SK-N-SH treated with all-trans-retinoic acid at 6 μM for 48 hours (cell line): ENCODE measurements around the gene ZNF256.
A peak's percentile ranks its signal among the peaks of the same experiment; 100 is the strongest.

Experiments used
- ATAC-seq: fragments of 200-7000 bp; cut with Tn5 transposase; 3 replicates; pipeline ENCODE4 v1.9.1; 2020; ENCODE audit warnings: mild to moderate bottlenecking, moderate library complexity
- BACH2 ChIP-seq: fragments of 250-450 bp; sonication (Bioruptor Pico); IDR thresholded peaks from 2 replicates; pipeline ENCODE4 v1.9.0; 2021; ENCODE audit warnings: mild to moderate bottlenecking, borderline replicate concordance
- CSDC2 ChIP-seq: fragments of 250-450 bp; sonication (Bioruptor Pico); IDR thresholded peaks from 2 replicates; pipeline ENCODE4 v1.5.0; 2020; ENCODE audit warnings: mild to moderate bottlenecking, moderate library complexity
- ESRRG ChIP-seq: fragments of 250-450 bp; sonication (Bioruptor Pico); IDR thresholded peaks from 2 replicates; pipeline ENCODE4 v1.6.1; 2021; ENCODE audit warnings: mild to moderate bottlenecking
- ISL1 ChIP-seq: fragments of 250-450 bp; sonication (Bioruptor Pico); IDR thresholded peaks from 2 replicates; pipeline ENCODE4 v2.1.2; 2022; ENCODE audit warnings: mild to moderate bottlenecking, moderate library complexity
- OSR1 ChIP-seq: fragments of 250-450 bp; sonication (Bioruptor Pico); IDR thresholded peaks from 2 replicates; pipeline ENCODE4 v1.8.0; 2022; ENCODE audit warnings: moderate library complexity, mild to moderate bottlenecking, inconsistent platforms
- PPARA ChIP-seq: fragments of 250-450 bp; sonication (Bioruptor Pico); IDR thresholded peaks from 2 replicates; pipeline ENCODE4 v1.5.0; 2020; ENCODE audit warnings: mild to moderate bottlenecking, borderline replicate concordance
- RARB ChIP-seq: fragments of 250-450 bp; sonication (Bioruptor Pico); IDR thresholded peaks from 2 replicates; pipeline ENCODE4 v1.8.0; 2021; ENCODE audit warnings: mild to moderate bottlenecking, moderate library complexity
- SNAI2 ChIP-seq: fragments of 250-450 bp; sonication (Bioruptor Pico); IDR thresholded peaks from 2 replicates; pipeline ENCODE4 v1.5.0; 2020; ENCODE audit warnings: mild to moderate bottlenecking, moderate library complexity
- TCF4 ChIP-seq: fragments of 250-450 bp; sonication (Bioruptor Pico); IDR thresholded peaks from 2 replicates; pipeline ENCODE4 v1.8.0; 2021; ENCODE audit warnings: mild to moderate bottlenecking, moderate library complexity, borderline replicate concordance
- TOX ChIP-seq: fragments of 250-450 bp; sonication (Bioruptor Pico); IDR thresholded peaks from 2 replicates; pipeline ENCODE4 v1.8.0; 2021; ENCODE audit warnings: mild to moderate bottlenecking, moderate library complexity, borderline replicate concordance
- ZC3H10 ChIP-seq: fragments of 250-450 bp; sonication (Bioruptor Pico); IDR thresholded peaks from 2 replicates; pipeline ENCODE4 v1.5.1; 2021; ENCODE audit warnings: mild to moderate bottlenecking, moderate library complexity
- ZFP3 ChIP-seq: fragments of 250-450 bp; sonication (Bioruptor Pico); IDR thresholded peaks from 2 replicates; pipeline ENCODE4 v1.5.0; 2020; ENCODE audit warnings: mild to moderate bottlenecking, moderate library complexity
- ZFP30 ChIP-seq: fragments of 450-650 bp; formaldehyde crosslinking; IDR thresholded peaks from 2 replicates; pipeline ENCODE4 v1.5.0; 2022; ENCODE audit warnings: mild to moderate bottlenecking, moderate library complexity
- ZNF565 ChIP-seq: fragments of 450-650 bp; formaldehyde crosslinking; conservative IDR thresholded peaks from 2 replicates; pipeline ENCODE4 v1.5.0; 2020; ENCODE audit warnings: low read depth, mild to moderate bottlenecking, moderate library complexity
- ZNF70 ChIP-seq: fragments of 450-650 bp; formaldehyde crosslinking; IDR thresholded peaks from 2 replicates; pipeline ENCODE4 v1.5.0; 2020; ENCODE audit warnings: mild to moderate bottlenecking, moderate library complexity
- TF ChIP-seq, protein P1 (sequence below): fragments of 250-450 bp; sonication (Bioruptor Pico); IDR thresholded peaks from 2 replicates; pipeline ENCODE4 v1.5.0; 2020; ENCODE audit warnings: mild to moderate bottlenecking, moderate library complexity
- TF ChIP-seq, protein P2 (sequence below): fragments of 250-450 bp; sonication (Bioruptor Pico); IDR thresholded peaks from 2 replicates; pipeline ENCODE4 v1.8.0; 2020; ENCODE audit warnings: mild to moderate bottlenecking, moderate library complexity, borderline replicate concordance
- TF ChIP-seq, protein P3 (sequence below): fragments of 250-450 bp; sonication (Bioruptor Pico); IDR thresholded peaks from 2 replicates; pipeline ENCODE4 v1.8.0; 2021; ENCODE audit warnings: low read depth, mild to moderate bottlenecking, moderate library complexity, borderline replicate concordance
- TF ChIP-seq, protein P4 (sequence below): fragments of 250-450 bp; sonication (Bioruptor Pico); IDR thresholded peaks from 2 replicates; pipeline ENCODE4 v1.5.1; 2021; ENCODE audit warnings: mild to moderate bottlenecking, moderate library complexity

Gene ZNF256

DNA sequence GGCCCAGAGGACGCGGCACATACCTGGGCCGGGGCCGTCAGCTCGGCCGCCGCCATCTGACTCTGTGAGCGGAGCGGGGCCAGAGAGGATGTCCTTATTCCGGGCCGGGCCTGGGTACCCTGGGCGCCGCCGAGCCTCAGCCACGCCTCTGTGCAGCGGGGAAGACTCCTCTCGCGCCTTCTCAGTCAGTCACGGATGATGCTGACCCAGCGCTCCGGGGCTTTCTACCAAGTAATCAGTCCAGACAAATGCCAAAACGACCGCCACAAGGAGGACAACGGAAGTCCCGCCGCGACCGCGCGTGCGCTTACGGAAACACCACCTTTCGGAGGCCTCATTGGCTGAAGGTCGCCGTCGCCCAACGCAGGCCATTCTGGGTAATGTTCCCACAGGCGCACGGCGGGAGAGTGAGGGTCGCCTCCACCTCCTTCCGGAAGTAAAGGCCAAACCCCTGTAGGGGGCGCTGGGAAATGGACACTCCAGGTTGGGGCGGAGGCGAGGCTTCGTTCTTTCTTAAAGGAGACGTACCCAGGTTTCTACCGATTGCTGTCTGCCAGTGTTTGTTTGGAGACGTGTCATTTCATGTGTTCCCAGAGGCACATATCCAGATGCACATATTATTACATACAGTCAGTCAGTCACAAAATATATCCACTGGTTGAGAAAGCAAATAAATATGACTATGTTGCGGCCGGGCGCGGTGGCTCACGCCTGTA, at the start of gene ZNF256:
Gene ZNF256, minus strand, starts transcription at position 288 of the 716 bp plus-strand sequence. Its CDS starts 232 bp downstream, at position 56.
- ATAC-seq: peak; percentile 99
- TF ChIP-seq, protein P1, sequence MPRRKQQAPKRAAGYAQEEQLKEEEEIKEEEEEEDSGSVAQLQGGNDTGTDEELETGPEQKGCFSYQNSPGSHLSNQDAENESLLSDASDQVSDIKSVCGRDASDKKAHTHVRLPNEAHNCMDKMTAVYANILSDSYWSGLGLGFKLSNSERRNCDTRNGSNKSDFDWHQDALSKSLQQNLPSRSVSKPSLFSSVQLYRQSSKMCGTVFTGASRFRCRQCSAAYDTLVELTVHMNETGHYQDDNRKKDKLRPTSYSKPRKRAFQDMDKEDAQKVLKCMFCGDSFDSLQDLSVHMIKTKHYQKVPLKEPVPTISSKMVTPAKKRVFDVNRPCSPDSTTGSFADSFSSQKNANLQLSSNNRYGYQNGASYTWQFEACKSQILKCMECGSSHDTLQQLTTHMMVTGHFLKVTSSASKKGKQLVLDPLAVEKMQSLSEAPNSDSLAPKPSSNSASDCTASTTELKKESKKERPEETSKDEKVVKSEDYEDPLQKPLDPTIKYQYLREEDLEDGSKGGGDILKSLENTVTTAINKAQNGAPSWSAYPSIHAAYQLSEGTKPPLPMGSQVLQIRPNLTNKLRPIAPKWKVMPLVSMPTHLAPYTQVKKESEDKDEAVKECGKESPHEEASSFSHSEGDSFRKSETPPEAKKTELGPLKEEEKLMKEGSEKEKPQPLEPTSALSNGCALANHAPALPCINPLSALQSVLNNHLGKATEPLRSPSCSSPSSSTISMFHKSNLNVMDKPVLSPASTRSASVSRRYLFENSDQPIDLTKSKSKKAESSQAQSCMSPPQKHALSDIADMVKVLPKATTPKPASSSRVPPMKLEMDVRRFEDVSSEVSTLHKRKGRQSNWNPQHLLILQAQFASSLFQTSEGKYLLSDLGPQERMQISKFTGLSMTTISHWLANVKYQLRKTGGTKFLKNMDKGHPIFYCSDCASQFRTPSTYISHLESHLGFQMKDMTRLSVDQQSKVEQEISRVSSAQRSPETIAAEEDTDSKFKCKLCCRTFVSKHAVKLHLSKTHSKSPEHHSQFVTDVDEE: 0 out of 2 replicates have a peak, but pooled peaks have one; percentile 34
- TF ChIP-seq ZNF565 (CRISPR knock-in tag): no peak

DNA sequence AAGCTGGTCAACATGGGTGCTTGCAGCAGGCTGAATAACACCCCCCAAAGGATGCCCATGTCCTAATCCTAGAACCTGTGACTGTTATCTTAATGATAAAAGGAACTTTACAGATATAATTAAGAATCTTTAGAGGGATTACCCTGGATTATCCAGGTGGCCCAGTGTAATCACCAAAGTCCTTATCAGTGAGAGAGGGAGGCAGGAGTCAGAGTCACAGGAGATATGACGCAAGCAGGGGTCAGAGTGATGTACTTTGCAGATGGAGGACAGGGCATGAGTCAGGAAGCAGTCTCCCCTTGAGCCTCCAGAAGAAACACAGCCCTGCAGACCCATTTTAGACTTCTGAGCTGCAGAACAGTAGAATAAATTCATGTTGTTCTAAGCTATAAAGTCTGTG, 45.3 kb upstream of the ZNF256 start:
- no peak for ATAC-seq
- TF ChIP-seq ISL1 (CRISPR knock-in tag) (no peak), OSR1 (CRISPR knock-in tag) (no peak), PPARA (CRISPR knock-in tag) (no peak), RARB (CRISPR knock-in tag) (no peak), BACH2 (no peak), ZNF565 (CRISPR knock-in tag) (no peak), SNAI2 (no peak), ESRRG (CRISPR knock-in tag) (no peak), ZFP30 (CRISPR knock-in tag) (no peak), TCF4 (CRISPR knock-in tag) (no peak)
- TF ChIP-seq, protein P1: no peak
- TF ChIP-seq, protein P2, sequence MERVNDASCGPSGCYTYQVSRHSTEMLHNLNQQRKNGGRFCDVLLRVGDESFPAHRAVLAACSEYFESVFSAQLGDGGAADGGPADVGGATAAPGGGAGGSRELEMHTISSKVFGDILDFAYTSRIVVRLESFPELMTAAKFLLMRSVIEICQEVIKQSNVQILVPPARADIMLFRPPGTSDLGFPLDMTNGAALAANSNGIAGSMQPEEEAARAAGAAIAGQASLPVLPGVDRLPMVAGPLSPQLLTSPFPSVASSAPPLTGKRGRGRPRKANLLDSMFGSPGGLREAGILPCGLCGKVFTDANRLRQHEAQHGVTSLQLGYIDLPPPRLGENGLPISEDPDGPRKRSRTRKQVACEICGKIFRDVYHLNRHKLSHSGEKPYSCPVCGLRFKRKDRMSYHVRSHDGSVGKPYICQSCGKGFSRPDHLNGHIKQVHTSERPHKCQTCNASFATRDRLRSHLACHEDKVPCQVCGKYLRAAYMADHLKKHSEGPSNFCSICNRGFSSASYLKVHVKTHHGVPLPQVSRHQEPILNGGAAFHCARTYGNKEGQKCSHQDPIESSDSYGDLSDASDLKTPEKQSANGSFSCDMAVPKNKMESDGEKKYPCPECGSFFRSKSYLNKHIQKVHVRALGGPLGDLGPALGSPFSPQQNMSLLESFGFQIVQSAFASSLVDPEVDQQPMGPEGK (CRISPR knock-in tag): no peak
- TF ChIP-seq, protein P3, sequence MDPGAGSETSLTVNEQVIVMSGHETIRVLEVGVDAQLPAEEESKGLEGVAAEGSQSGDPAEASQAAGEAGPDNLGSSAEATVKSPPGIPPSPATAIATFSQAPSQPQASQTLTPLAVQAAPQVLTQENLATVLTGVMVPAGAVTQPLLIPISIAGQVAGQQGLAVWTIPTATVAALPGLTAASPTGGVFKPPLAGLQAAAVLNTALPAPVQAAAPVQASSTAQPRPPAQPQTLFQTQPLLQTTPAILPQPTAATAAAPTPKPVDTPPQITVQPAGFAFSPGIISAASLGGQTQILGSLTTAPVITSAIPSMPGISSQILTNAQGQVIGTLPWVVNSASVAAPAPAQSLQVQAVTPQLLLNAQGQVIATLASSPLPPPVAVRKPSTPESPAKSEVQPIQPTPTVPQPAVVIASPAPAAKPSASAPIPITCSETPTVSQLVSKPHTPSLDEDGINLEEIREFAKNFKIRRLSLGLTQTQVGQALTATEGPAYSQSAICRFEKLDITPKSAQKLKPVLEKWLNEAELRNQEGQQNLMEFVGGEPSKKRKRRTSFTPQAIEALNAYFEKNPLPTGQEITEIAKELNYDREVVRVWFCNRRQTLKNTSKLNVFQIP (CRISPR knock-in tag): no peak
- TF ChIP-seq, all 23 proteins: peak for 0

DNA sequence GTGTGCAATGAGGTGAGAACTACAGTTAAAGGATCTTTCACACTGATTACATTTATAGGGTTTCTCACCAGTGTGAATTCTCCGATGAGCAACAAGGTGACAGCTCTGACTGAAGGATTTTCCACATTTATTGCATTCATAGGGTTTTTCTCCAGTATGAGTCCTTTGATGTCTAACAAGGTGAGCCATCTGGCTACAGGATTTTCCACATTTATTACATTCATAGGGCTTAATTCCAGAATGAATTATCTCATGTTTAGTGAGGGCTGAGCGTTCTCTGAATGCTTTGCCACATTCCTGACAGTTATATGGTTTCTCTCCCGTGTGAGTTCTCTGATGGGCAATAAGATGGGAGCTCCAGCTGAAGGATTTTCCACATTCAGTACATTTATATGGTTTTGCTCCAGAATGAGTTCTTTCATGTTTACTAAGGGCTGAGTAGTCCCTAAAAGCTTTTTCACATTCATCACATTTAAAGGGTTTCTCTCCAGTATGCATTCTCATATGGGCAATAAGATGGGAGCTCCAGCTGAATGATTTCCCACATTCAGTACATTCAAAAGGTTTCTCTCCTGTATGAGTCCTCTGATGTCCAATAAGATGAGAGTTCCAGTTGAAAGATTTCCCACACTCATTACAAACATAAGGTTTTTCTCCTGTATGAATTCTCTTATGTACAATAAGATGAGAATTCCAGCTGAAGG, 31.2 kb upstream of the ZNF256 start:
- no peak for ATAC-seq
- TF ChIP-seq ZNF565 (CRISPR knock-in tag) (no peak), RARB (CRISPR knock-in tag) (no peak), PPARA (CRISPR knock-in tag) (no peak), SNAI2 (no peak)
- TF ChIP-seq, all 23 proteins: peak for 0

DNA sequence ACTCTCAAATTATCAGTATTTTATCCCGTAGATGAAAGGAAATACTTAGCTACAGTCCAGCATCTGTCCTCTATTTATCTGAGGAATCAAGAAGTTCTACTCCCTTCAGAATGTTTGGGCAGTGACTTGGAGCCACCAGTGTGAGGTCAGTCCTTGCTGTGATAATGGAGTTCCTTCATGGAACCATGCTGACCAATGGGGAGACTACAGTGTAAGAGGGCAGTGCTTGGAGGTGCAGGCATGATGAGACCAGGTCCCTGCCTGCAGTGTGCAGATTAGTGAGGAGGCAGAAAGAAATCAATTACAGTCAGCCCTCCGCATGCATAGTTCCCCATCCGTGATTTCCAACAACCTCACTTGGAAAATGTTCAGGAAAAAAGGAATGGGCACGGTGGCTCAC, 26.9 kb upstream of the ZNF256 start, which contains the start of gene C19orf18:
Gene C19orf18, minus strand, starts transcription at position 101 of the 400 bp plus-strand sequence. CDS start 102 bp downstream, outside the sequence.
- TF ChIP-seq, protein P2 (CRISPR knock-in tag): no peak
- TF ChIP-seq OSR1 (CRISPR knock-in tag): no peak
- TF ChIP-seq ZNF70: no peak
- TF ChIP-seq ZFP30 (CRISPR knock-in tag): no peak
- TF ChIP-seq SNAI2: no peak
- no peak for TF ChIP-seq CSDC2 (CRISPR knock-in tag)
- no peak for TF ChIP-seq ZC3H10 (CRISPR knock-in tag)
- TF ChIP-seq BACH2: no peak
- TF ChIP-seq, protein P4, sequence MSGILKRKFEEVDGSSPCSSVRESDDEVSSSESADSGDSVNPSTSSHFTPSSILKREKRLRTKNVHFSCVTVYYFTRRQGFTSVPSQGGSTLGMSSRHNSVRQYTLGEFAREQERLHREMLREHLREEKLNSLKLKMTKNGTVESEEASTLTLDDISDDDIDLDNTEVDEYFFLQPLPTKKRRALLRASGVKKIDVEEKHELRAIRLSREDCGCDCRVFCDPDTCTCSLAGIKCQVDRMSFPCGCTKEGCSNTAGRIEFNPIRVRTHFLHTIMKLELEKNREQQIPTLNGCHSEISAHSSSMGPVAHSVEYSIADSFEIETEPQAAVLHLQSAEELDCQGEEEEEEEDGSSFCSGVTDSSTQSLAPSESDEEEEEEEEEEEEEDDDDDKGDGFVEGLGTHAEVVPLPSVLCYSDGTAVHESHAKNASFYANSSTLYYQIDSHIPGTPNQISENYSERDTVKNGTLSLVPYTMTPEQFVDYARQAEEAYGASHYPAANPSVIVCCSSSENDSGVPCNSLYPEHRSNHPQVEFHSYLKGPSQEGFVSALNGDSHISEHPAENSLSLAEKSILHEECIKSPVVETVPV (CRISPR knock-in tag): no peak
- no peak for TF ChIP-seq ZFP3
- TF ChIP-seq ESRRG (CRISPR knock-in tag): no peak
- TF ChIP-seq TCF4 (CRISPR knock-in tag): no peak
- no peak for TF ChIP-seq TOX (CRISPR knock-in tag)
- no peak for TF ChIP-seq PPARA (CRISPR knock-in tag)
- no peak for ATAC-seq
